ENCODE results near the gene CDH13. TPM values are rescaled to one million over a fixed set of nuclear protein-coding genes. Genes with fewer than 3 reads are reported as not detected.

CDH13 gene
- total and polyA plus RNA-seq, 2 donors (not counting 3 experiments of a cell fraction or from before 2014, with no cell fraction given) = 96.6 to 124 TPM

- no TSS peak for BruUV-seq (replicated peaks)
- Histone ChIP-seq H3K79me2 (ENCODE audit: control insufficient read depth, insufficient read depth, low read length) (no peaks in the 10 kb centered on the region), H3K9me1 (replicated peaks; ENCODE audit: control insufficient read depth, extremely low read depth, insufficient read depth, low read length) (no peaks in the 10 kb centered on the region), H3K27me3 (ENCODE audit: control insufficient read depth in 2 of 2, insufficient read depth in 2 of 2, low read length in 2 of 2) (no peaks in the 10 kb centered on the region), H3K4me1 (ENCODE audit: control insufficient read depth, extremely low read depth, insufficient read depth, low read length) (no peaks in the 10 kb centered on the region), H4K20me1 (replicated peaks; ENCODE audit: control insufficient read depth, extremely low read depth, insufficient read depth, low read length) (no peaks in the 10 kb centered on the region), H3K9ac (replicated peaks; ENCODE audit: extremely low read depth, insufficient read depth, low read length) (no peak overlapping the region), H3K27ac (ENCODE audit: insufficient read depth, low read depth, low read length) (no peak overlapping the region), H3K4me2 (ENCODE audit: insufficient read depth, low read length) (no peak overlapping the region), H2AFZ (ENCODE audit: low read depth, low read length) (no peak overlapping the region), H3K4me3 (replicated peaks in 1 of 3; ENCODE audit: insufficient read depth in 1 of 3, low read depth in 1 of 3, low read length in 3 of 3) (no peak overlapping the region), H3K36me3 (ENCODE audit: control insufficient read depth in 2 of 2, extremely low read depth in 1 of 2, insufficient read depth in 2 of 2, low read length in 2 of 2) (no peaks in the 10 kb centered on the region), H3K9me3 (replicated peaks; ENCODE audit: control insufficient read depth, insufficient read depth, low read length) (no peaks in the 10 kb centered on the region)
- FAIRE-seq (no peak), DNase-seq (ENCODE audit: low read depth, low spot score) (no peak)
- ChIA-PET CTCF (interaction anchor here (1.2 kb wide), 2 partner anchors 10 kb away, joined by 3 read pairs; no protein-coding TSS in a partner anchor), POLR2A (no interaction called here)
- dilution Hi-C loops (cut with MboI; ENCODE audit: extremely low pct_ligation_motif_present, low sequenced_read_pairs) (no loop called here), intact Hi-C loops (cut with micrococcal nuclease) (no loop called here)
- TF ChIP-seq GATA2 (IDR thresholded peaks at IDR 0.05; ENCODE audit: insufficient read depth, insufficient read length, low read depth, low read length) (no peak), MYC (IDR thresholded peaks at IDR 0.05; ENCODE audit: low read depth, low read length) (no peak), FOS (IDR thresholded peaks at IDR 0.05; ENCODE audit: borderline replicate concordance, insufficient read depth, low read length) (no peak)
These were observed 180.5 kb downstream of the CDH13 start for GRCh38 chr16:82807311-82807710.

GRCh38 chr16:82808036-82808435 is 181.3 kb downstream of the CDH13 start:
- intact Hi-C loops (cut with micrococcal nuclease) (no loop called here), dilution Hi-C loops (cut with MboI; ENCODE audit: extremely low pct_ligation_motif_present, low sequenced_read_pairs) (no loop called here)
- H3K9ac ChIP-seq (replicated peaks; ENCODE audit: extremely low read depth, insufficient read depth, low read length) = no peak overlapping the region
- H3K9me3 ChIP-seq (replicated peaks; ENCODE audit: control insufficient read depth, insufficient read depth, low read length) = no peaks in the 10 kb centered on the region
- ChIA-PET POLR2A (no interaction called here), CTCF (interaction anchor here (1.2 kb wide), 1 partner anchor 11 kb away, joined by 3 read pairs; no protein-coding TSS in a partner anchor)
- no peaks in the 10 kb centered on the region for H3K27me3 ChIP-seq (ENCODE audit: control insufficient read depth in 2 of 2, insufficient read depth in 2 of 2, low read length in 2 of 2)
- H3K9me1 ChIP-seq (replicated peaks; ENCODE audit: control insufficient read depth, extremely low read depth, insufficient read depth, low read length) = no peaks in the 10 kb centered on the region
- DNase-seq (ENCODE audit: low read depth, low spot score) = no peak
- no peak overlapping the region for H3K4me3 ChIP-seq (replicated peaks in 1 of 3; ENCODE audit: insufficient read depth in 1 of 3, low read depth in 1 of 3, low read length in 3 of 3)
- no peak overlapping the region for H3K27ac ChIP-seq (ENCODE audit: insufficient read depth, low read depth, low read length)
- H2AFZ ChIP-seq (ENCODE audit: low read depth, low read length) = no peak overlapping the region
- H3K36me3 ChIP-seq (ENCODE audit: control insufficient read depth in 2 of 2, extremely low read depth in 1 of 2, insufficient read depth in 2 of 2, low read length in 2 of 2) = no peaks in the 10 kb centered on the region
- H3K79me2 ChIP-seq (ENCODE audit: control insufficient read depth, insufficient read depth, low read length) = no peaks in the 10 kb centered on the region
- H3K4me2 ChIP-seq (ENCODE audit: insufficient read depth, low read length) = no peak overlapping the region
- TF ChIP-seq MAX (IDR thresholded peaks at IDR 0.05; ENCODE audit: insufficient read depth, insufficient read length) = no peak
- TF ChIP-seq FOS (IDR thresholded peaks at IDR 0.05; ENCODE audit: borderline replicate concordance, insufficient read depth, low read length) = no peak
- no peak for TF ChIP-seq CTCF (IDR thresholded peaks at IDR 0.05; ENCODE audit: extremely low read depth in 1 of 2, insufficient read depth in 1 of 2, low read depth in 1 of 2, low read length in 2 of 2)
- TF ChIP-seq GATA2 (IDR thresholded peaks at IDR 0.05; ENCODE audit: insufficient read depth, insufficient read length, low read depth, low read length) = no peak
- no peak for TF ChIP-seq EZH2 (IDR thresholded peaks at IDR 0.05; ENCODE audit: borderline replicate concordance, low read depth, low read length, severe bottlenecking)
- TF ChIP-seq POLR2A (IDR thresholded peaks at IDR 0.05; ENCODE audit: low read depth, low read length) = no peak
- no peak for TF ChIP-seq POLR2AphosphoS5 (IDR thresholded peaks at IDR 0.05; ENCODE audit: insufficient read depth, low read depth, low read length)
- no peak for TF ChIP-seq MYC (IDR thresholded peaks at IDR 0.05; ENCODE audit: low read depth, low read length)
- BruUV-seq (replicated peaks) = no TSS peak
- FAIRE-seq = no peak
- H4K20me1 ChIP-seq (replicated peaks; ENCODE audit: control insufficient read depth, extremely low read depth, insufficient read depth, low read length) = no peaks in the 10 kb centered on the region
- peaks cover 1% of the 10 kb centered on the region for H3K4me1 ChIP-seq (ENCODE audit: control insufficient read depth, extremely low read depth, insufficient read depth, low read length)

Measured in endothelial cell of umbilical vein (primary cell).